H9 (cell line): ENCODE data around the gene NKAIN4. TPM values are rescaled to one million over a fixed set of nuclear protein-coding genes. Genes with fewer than 3 reads are reported as not detected.

Experiments
- DNase-seq: peaks from one replicate; pipeline ENCODE4 v3.0.0-alpha.2; 2017
- H2AFZ ChIP-seq: one replicate; pipeline ENCODE4 v1.6.1; 2013; ENCODE audit warnings: mild to moderate bottlenecking, low read length, control low read depth, moderate library complexity
- H2AK5ac ChIP-seq: 2 replicates; pipeline ENCODE4 v1.6.1; 2013; ENCODE audit warnings: low read length, control low read depth, mixed read lengths; ENCODE audit not compliant: insufficient read length
- H2BK120ac ChIP-seq: one replicate; pipeline ENCODE4 v1.6.1; 2013; ENCODE audit warnings: low read depth, mild to moderate bottlenecking, low read length, control low read depth, inconsistent platforms; ENCODE audit not compliant: poor library complexity, severe bottlenecking
- H2BK12ac ChIP-seq: 2 replicates; pipeline ENCODE4 v1.6.1; 2013; ENCODE audit warnings: low read length, control low read depth, mixed read lengths, low read depth; ENCODE audit not compliant: insufficient read length
- H2BK15ac ChIP-seq: 2 replicates; pipeline ENCODE4 v1.6.1; 2013; ENCODE audit warnings: low read depth, low read length, control low read depth
- H2BK20ac ChIP-seq: one replicate; pipeline ENCODE4 v1.6.1; 2013; ENCODE audit warnings: low read depth, mild to moderate bottlenecking, low read length, control low read depth, inconsistent platforms; ENCODE audit not compliant: poor library complexity, severe bottlenecking
- H2BK5ac ChIP-seq: 2 replicates; pipeline ENCODE4 v1.6.1; 2013; ENCODE audit warnings: low read length, control low read depth, mixed read lengths; ENCODE audit not compliant: insufficient read length
- H3K14ac ChIP-seq: 2 replicates; pipeline ENCODE4 v1.6.1; 2013; ENCODE audit warnings: low read length, control low read depth; ENCODE audit not compliant: insufficient read depth
- H3K18ac ChIP-seq: 2 replicates; pipeline ENCODE4 v1.6.1; 2013; ENCODE audit warnings: low read depth, mild to moderate bottlenecking, mixed read lengths, low read length, control low read depth; ENCODE audit not compliant: insufficient read length
- H3K23ac ChIP-seq: 2 replicates; pipeline ENCODE4 v1.6.1; 2013; ENCODE audit warnings: low read length, control low read depth, mixed read lengths, low read depth; ENCODE audit not compliant: insufficient read length
- H3K23me2 ChIP-seq: 2 replicates; pipeline ENCODE4 v1.6.1; 2013; ENCODE audit warnings: low read depth, mild to moderate bottlenecking, mixed read lengths, low read length, control low read depth; ENCODE audit not compliant: insufficient read length, poor library complexity, severe bottlenecking
- H3K27ac ChIP-seq: 2 replicates; pipeline ENCODE4 v1.5.1; 2013; ENCODE audit warnings: low read length, control low read depth, mixed read lengths, low read depth; ENCODE audit not compliant: insufficient read length
- H3K27me3 ChIP-seq: 2 replicates; pipeline ENCODE4 v1.6.1; 2013; ENCODE audit warnings: low read length, control low read depth, inconsistent platforms; ENCODE audit not compliant: insufficient read depth
- H3K4ac ChIP-seq: 2 replicates; pipeline ENCODE4 v1.6.1; 2013; ENCODE audit warnings: low read depth, mild to moderate bottlenecking, control low read depth, inconsistent platforms, low read length, moderate library complexity
- H3K4me1 ChIP-seq: 2 replicates; pipeline ENCODE4 v1.6.1; 2013; ENCODE audit warnings: low read length, control low read depth, inconsistent platforms; ENCODE audit not compliant: insufficient read depth
- H3K4me2 ChIP-seq: 2 replicates; pipeline ENCODE4 v1.6.1; 2013; ENCODE audit warnings: low read length, control low read depth, mixed read lengths; ENCODE audit not compliant: insufficient read length, insufficient read depth
- H3K56ac ChIP-seq: 2 replicates; pipeline ENCODE4 v1.6.1; 2013; ENCODE audit warnings: low read depth, mild to moderate bottlenecking, mixed read lengths, low read length, control low read depth; ENCODE audit not compliant: insufficient read length
- H3K79me1 ChIP-seq: 2 replicates; pipeline ENCODE4 v1.6.1; 2013; ENCODE audit warnings: low read depth, mild to moderate bottlenecking, moderate library complexity, low read length, control low read depth, inconsistent platforms; ENCODE audit not compliant: insufficient read depth, poor library complexity, severe bottlenecking
- H3K79me2 ChIP-seq: 2 replicates; pipeline ENCODE4 v1.6.1; 2013; ENCODE audit warnings: low read length, control low read depth, inconsistent platforms; ENCODE audit not compliant: insufficient read depth
- H3K9ac ChIP-seq: 2 replicates; pipeline ENCODE4 v1.6.1; 2013; ENCODE audit warnings: low read length, control low read depth, mixed read lengths; ENCODE audit not compliant: insufficient read length; ENCODE audit errors: extremely low read depth
- H3K9me3 ChIP-seq: one replicate; pipeline ENCODE4 v1.6.1; 2013; ENCODE audit warnings: low read depth, low read length, inconsistent platforms; ENCODE audit not compliant: control insufficient read depth
- H3T11ph ChIP-seq: one replicate; pipeline ENCODE4 v1.6.1; 2013; ENCODE audit warnings: mild to moderate bottlenecking, low read length, control low read depth, inconsistent platforms
- H4K20me1 ChIP-seq: one replicate; pipeline ENCODE4 v1.6.1; 2013; ENCODE audit not compliant: control insufficient read depth, insufficient read length, insufficient read depth
- H4K5ac ChIP-seq: 2 replicates; pipeline ENCODE4 v1.6.1; 2013; ENCODE audit warnings: low read depth, mild to moderate bottlenecking, mixed read lengths, low read length, control low read depth; ENCODE audit not compliant: insufficient read length
- H4K8ac ChIP-seq: replicated peaks from 2 replicates; pipeline ENCODE4 v1.6.1; 2013; ENCODE audit warnings: low read length, control low read depth, mixed read lengths, low read depth; ENCODE audit not compliant: insufficient read length
- H4K91ac ChIP-seq: 2 replicates; pipeline ENCODE4 v1.6.1; 2013; ENCODE audit warnings: low read depth, mild to moderate bottlenecking, moderate library complexity, mixed read lengths, low read length, control low read depth; ENCODE audit not compliant: insufficient read length
- H3K27ac Mint-ChIP-seq, 3 experiments: 2 replicates in 2 of 3; 3 replicates in 1 of 3; pipeline ENCODE4 v1.8.0; 2020 to 2021; ENCODE audit warnings: mixed read lengths in 3 of 3, mild to moderate bottlenecking in 1 of 3, moderate library complexity in 1 of 3
- H3K27me3 Mint-ChIP-seq: 2 replicates; pipeline ENCODE4 v1.8.0; 2021; ENCODE audit warnings: low read depth, mild to moderate bottlenecking, moderate library complexity, mixed read lengths
- H3K36me3 Mint-ChIP-seq, 3 experiments: 2 replicates in 2 of 3; 3 replicates in 1 of 3; pipeline ENCODE4 v1.8.0; 2020 to 2021; ENCODE audit warnings: low read depth in 3 of 3, mixed read lengths in 3 of 3; ENCODE audit not compliant: insufficient read depth in 1 of 3
- H3K4me1 Mint-ChIP-seq, 2 experiments: 2 replicates each; pipeline ENCODE4 v1.8.0; 2020; ENCODE audit warnings: mixed read lengths in 2 of 2
- H3K4me3 Mint-ChIP-seq, 2 experiments: 2 replicates in 1 of 2; 3 replicates in 1 of 2; pipeline ENCODE4 v1.8.0; 2020 to 2021; ENCODE audit warnings: mild to moderate bottlenecking in 2 of 2, mixed read lengths in 2 of 2, moderate library complexity in 1 of 2
- H3K9me3 Mint-ChIP-seq, 2 experiments: 2 replicates in 1 of 2; 3 replicates in 1 of 2; pipeline ENCODE4 v1.8.0; 2020; ENCODE audit warnings: mild to moderate bottlenecking in 2 of 2, mixed read lengths in 2 of 2, moderate library complexity in 1 of 2
- CTCF ChIP-seq: fragments of 200-600 bp; sonication (generic); conservative IDR thresholded peaks from 3 replicates; pipeline ENCODE4 v1.8.0; 2021; ENCODE audit warnings: antibody characterized with exemption, mild to moderate bottlenecking
- WGBS: extraction: QIAGEN DNeasy Blood & Tissue Kit; methylation state at CpG from one replicate; pipeline ENCODE4 v1.1.7; 2013; ENCODE audit warnings: missing lambda C conversion rate, low lambda C conversion rate, mixed read lengths; ENCODE audit not compliant: insufficient read length; ENCODE audit errors: extremely low coverage; 5-methylcytosine and 5-hydroxymethylcytosine counted together
- total RNA-seq: library from RNA; stranded (reverse); gene quantifications from 2 replicates; pipeline ENCODE4 v1.2.1, GENCODE V29; 2021

NKAIN4 gene
- total RNA-seq, 1 experiment from 2014 or later: 20.9 TPM

GRCh38 chr20:63253438-63254231 lies 628 bp downstream of the NKAIN4 start:
- no peaks in the 10 kb centered on the region for H3K9me3 ChIP-seq
- Mint-ChIP-seq H3K4me1 (peaks cover 32 to 33% of the 10 kb centered on the region in 2 experiments), H3K9me3 (peaks cover 2 to 5% of the 10 kb centered on the region in 2 experiments; a peak in 3 of 5 replicates), H3K27me3 (peaks cover 61% of the 10 kb centered on the region), H3K27ac (no peak overlapping the region), H3K36me3 (peaks cover 0 to 4% (median 0%) of the 10 kb centered on the region in 3 experiments; a peak in 1 of 7 replicates), H3K4me3 (peak overlapping the region; percentile 60 to 73)
- peak overlapping the region; percentile 49 for H3K4me2 ChIP-seq
- no peak overlapping the region for H4K8ac ChIP-seq
- no peak overlapping the region for H3K14ac ChIP-seq
- peaks cover 15% of the 10 kb centered on the region for H3K23me2 ChIP-seq
- no peak overlapping the region for H3K18ac ChIP-seq
- peak; percentile 79 for DNase-seq
- H2BK5ac ChIP-seq: no peak overlapping the region
- H3K9ac ChIP-seq: no peak overlapping the region
- no peak overlapping the region for H3K56ac ChIP-seq
- no peaks in the 10 kb centered on the region for H3K4me1 ChIP-seq
- no peak for TF ChIP-seq CTCF
- no peaks in the 10 kb centered on the region for H3K79me2 ChIP-seq
- no peak overlapping the region for H2AFZ ChIP-seq
- no CpG with 5 or more reads among the region's 89 CpGs for WGBS
- no peak overlapping the region for H3K23ac ChIP-seq
- H4K20me1 ChIP-seq: no peaks in the 10 kb centered on the region
- H3T11ph ChIP-seq: no peak overlapping the region
- H3K4ac ChIP-seq: no peak overlapping the region
- H4K91ac ChIP-seq: no peak overlapping the region
- H2AK5ac ChIP-seq: no peak overlapping the region
- no peak overlapping the region for H3K27ac ChIP-seq
- H3K79me1 ChIP-seq: no peaks in the 10 kb centered on the region
- no peak overlapping the region for H2BK15ac ChIP-seq
- peaks cover 4% of the 10 kb centered on the region; the same call in 1 of the 2 replicates for H3K27me3 ChIP-seq
- no peak overlapping the region for H2BK120ac ChIP-seq
- no peak overlapping the region for H2BK12ac ChIP-seq
- H2BK20ac ChIP-seq: no peak overlapping the region
- no peak overlapping the region for H4K5ac ChIP-seq
